ENCODE data around the gene DCLRE1A.

DNA sequence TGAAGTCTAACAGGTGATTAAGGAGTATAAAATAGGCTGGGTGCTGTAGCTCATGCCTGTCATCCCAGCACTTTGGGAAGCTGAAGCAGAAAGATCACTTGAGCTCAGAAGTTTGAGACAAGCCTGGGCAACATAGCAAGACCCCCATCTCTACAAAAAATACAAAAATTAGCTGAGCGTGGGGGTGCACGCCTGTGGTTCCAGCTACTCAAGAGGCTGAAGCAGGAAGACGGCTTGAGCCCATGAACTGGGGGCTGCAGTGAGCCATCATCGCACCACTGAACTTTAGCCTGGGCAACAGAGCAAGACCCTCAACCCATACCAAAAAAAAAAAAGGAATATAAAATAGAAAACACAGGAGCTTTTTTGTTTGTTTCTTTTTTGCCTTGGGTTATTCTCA, 47.4 kb downstream of the DCLRE1A start:
- TF ChIP-seq CTCF (IDR thresholded peaks at IDR 0.05; ENCODE audit: insufficient read depth, low read length) (no peak), POLR2AphosphoS5 (IDR thresholded peaks at IDR 0.05; ENCODE audit: low read depth) (no peak), GABPA (IDR thresholded peaks at IDR 0.05; ENCODE audit: low read depth) (no peak)
- TF ChIP-seq, protein P1, sequence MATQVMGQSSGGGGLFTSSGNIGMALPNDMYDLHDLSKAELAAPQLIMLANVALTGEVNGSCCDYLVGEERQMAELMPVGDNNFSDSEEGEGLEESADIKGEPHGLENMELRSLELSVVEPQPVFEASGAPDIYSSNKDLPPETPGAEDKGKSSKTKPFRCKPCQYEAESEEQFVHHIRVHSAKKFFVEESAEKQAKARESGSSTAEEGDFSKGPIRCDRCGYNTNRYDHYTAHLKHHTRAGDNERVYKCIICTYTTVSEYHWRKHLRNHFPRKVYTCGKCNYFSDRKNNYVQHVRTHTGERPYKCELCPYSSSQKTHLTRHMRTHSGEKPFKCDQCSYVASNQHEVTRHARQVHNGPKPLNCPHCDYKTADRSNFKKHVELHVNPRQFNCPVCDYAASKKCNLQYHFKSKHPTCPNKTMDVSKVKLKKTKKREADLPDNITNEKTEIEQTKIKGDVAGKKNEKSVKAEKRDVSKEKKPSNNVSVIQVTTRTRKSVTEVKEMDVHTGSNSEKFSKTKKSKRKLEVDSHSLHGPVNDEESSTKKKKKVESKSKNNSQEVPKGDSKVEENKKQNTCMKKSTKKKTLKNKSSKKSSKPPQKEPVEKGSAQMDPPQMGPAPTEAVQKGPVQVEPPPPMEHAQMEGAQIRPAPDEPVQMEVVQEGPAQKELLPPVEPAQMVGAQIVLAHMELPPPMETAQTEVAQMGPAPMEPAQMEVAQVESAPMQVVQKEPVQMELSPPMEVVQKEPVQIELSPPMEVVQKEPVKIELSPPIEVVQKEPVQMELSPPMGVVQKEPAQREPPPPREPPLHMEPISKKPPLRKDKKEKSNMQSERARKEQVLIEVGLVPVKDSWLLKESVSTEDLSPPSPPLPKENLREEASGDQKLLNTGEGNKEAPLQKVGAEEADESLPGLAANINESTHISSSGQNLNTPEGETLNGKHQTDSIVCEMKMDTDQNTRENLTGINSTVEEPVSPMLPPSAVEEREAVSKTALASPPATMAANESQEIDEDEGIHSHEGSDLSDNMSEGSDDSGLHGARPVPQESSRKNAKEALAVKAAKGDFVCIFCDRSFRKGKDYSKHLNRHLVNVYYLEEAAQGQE (IDR thresholded peaks at IDR 0.05; ENCODE audit: insufficient replicate concordance, low read depth): no peak
